SK-N-SH treated with all-trans-retinoic acid at 6 μM for 48 hours (cell line): ENCODE measurements around the gene NDUFA8.

Experiments
- ATAC-seq: fragments of 200-7000 bp; cut with Tn5 transposase; 3 replicates; pipeline ENCODE4 v1.9.1; 2020; ENCODE audit warnings: mild to moderate bottlenecking, moderate library complexity
- ARNTL ChIP-seq: fragments of 450-650 bp; formaldehyde crosslinking; IDR thresholded peaks from 2 replicates; pipeline ENCODE4 v1.5.0; 2020; ENCODE audit warnings: low read depth, mild to moderate bottlenecking, moderate library complexity, borderline replicate concordance
- BACH2 ChIP-seq: fragments of 250-450 bp; sonication (Bioruptor Pico); IDR thresholded peaks from 2 replicates; pipeline ENCODE4 v1.9.0; 2021; ENCODE audit warnings: mild to moderate bottlenecking, borderline replicate concordance
- CSDC2 ChIP-seq: fragments of 250-450 bp; sonication (Bioruptor Pico); IDR thresholded peaks from 2 replicates; pipeline ENCODE4 v1.5.0; 2020; ENCODE audit warnings: mild to moderate bottlenecking, moderate library complexity
- ESRRG ChIP-seq: fragments of 250-450 bp; sonication (Bioruptor Pico); IDR thresholded peaks from 2 replicates; pipeline ENCODE4 v1.6.1; 2021; ENCODE audit warnings: mild to moderate bottlenecking
- GLIS3 ChIP-seq: fragments of 250-450 bp; sonication (Bioruptor Pico); IDR thresholded peaks from 2 replicates; pipeline ENCODE4 v1.5.0; 2020; ENCODE audit warnings: mild to moderate bottlenecking, moderate library complexity
- ISL1 ChIP-seq: fragments of 250-450 bp; sonication (Bioruptor Pico); IDR thresholded peaks from 2 replicates; pipeline ENCODE4 v2.1.2; 2022; ENCODE audit warnings: mild to moderate bottlenecking, moderate library complexity
- OSR1 ChIP-seq: fragments of 250-450 bp; sonication (Bioruptor Pico); IDR thresholded peaks from 2 replicates; pipeline ENCODE4 v1.8.0; 2022; ENCODE audit warnings: moderate library complexity, mild to moderate bottlenecking, inconsistent platforms
- RARB ChIP-seq: fragments of 250-450 bp; sonication (Bioruptor Pico); IDR thresholded peaks from 2 replicates; pipeline ENCODE4 v1.8.0; 2021; ENCODE audit warnings: mild to moderate bottlenecking, moderate library complexity
- SNAI2 ChIP-seq: fragments of 250-450 bp; sonication (Bioruptor Pico); IDR thresholded peaks from 2 replicates; pipeline ENCODE4 v1.5.0; 2020; ENCODE audit warnings: mild to moderate bottlenecking, moderate library complexity
- TOX ChIP-seq: fragments of 250-450 bp; sonication (Bioruptor Pico); IDR thresholded peaks from 2 replicates; pipeline ENCODE4 v1.8.0; 2021; ENCODE audit warnings: mild to moderate bottlenecking, moderate library complexity, borderline replicate concordance
- ZC3H10 ChIP-seq: fragments of 250-450 bp; sonication (Bioruptor Pico); IDR thresholded peaks from 2 replicates; pipeline ENCODE4 v1.5.1; 2021; ENCODE audit warnings: mild to moderate bottlenecking, moderate library complexity
- ZFP3 ChIP-seq: fragments of 250-450 bp; sonication (Bioruptor Pico); IDR thresholded peaks from 2 replicates; pipeline ENCODE4 v1.5.0; 2020; ENCODE audit warnings: mild to moderate bottlenecking, moderate library complexity
- ZNF565 ChIP-seq: fragments of 450-650 bp; formaldehyde crosslinking; conservative IDR thresholded peaks from 2 replicates; pipeline ENCODE4 v1.5.0; 2020; ENCODE audit warnings: low read depth, mild to moderate bottlenecking, moderate library complexity
- ZNF70 ChIP-seq: fragments of 450-650 bp; formaldehyde crosslinking; IDR thresholded peaks from 2 replicates; pipeline ENCODE4 v1.5.0; 2020; ENCODE audit warnings: mild to moderate bottlenecking, moderate library complexity
- ZNF8 ChIP-seq: fragments of 450-650 bp; formaldehyde crosslinking; IDR thresholded peaks from 2 replicates; pipeline ENCODE4 v1.5.0; 2020; ENCODE audit warnings: mild to moderate bottlenecking, moderate library complexity
- TF ChIP-seq, protein P1 (sequence below): fragments of 250-450 bp; sonication (Bioruptor Pico); IDR thresholded peaks from 2 replicates; pipeline ENCODE4 v1.5.1; 2020; ENCODE audit warnings: low read depth, mild to moderate bottlenecking, moderate library complexity
- TF ChIP-seq, protein P2 (sequence below): fragments of 250-450 bp; sonication (Bioruptor Pico); IDR thresholded peaks from 2 replicates; pipeline ENCODE4 v1.8.0; 2020; ENCODE audit warnings: mild to moderate bottlenecking, moderate library complexity, borderline replicate concordance
- TF ChIP-seq, protein P3 (sequence below): fragments of 250-450 bp; sonication (Bioruptor Pico); IDR thresholded peaks from 2 replicates; pipeline ENCODE4 v1.5.0; 2020; ENCODE audit warnings: mild to moderate bottlenecking, moderate library complexity
- TF ChIP-seq, protein P4 (sequence below): fragments of 250-450 bp; sonication (Bioruptor Pico); IDR thresholded peaks from 2 replicates; pipeline ENCODE4 v1.5.1; 2021; ENCODE audit warnings: mild to moderate bottlenecking, moderate library complexity

NDUFA8 gene

DNA sequence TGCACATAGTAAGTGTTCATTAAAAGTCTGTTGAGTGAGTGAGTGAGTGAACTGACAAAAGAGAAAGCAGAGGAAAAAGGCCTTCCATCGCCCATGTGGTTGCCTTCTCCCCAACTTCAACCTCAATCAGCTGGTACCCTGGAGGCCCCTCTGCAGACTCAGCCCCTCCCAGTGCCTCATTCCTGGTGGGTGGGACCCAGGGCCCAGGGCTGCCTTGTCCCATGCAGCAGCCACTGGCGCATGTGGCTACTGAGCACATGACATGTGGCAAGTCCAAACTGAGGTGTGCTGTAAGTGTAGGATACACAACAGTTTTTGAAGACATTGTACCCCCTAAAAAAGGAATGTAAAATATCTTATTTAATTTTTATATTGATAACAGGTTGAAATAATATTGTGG lies 29.6 kb downstream of the NDUFA8 start:
- no peak for ATAC-seq
- TF ChIP-seq, protein P1, sequence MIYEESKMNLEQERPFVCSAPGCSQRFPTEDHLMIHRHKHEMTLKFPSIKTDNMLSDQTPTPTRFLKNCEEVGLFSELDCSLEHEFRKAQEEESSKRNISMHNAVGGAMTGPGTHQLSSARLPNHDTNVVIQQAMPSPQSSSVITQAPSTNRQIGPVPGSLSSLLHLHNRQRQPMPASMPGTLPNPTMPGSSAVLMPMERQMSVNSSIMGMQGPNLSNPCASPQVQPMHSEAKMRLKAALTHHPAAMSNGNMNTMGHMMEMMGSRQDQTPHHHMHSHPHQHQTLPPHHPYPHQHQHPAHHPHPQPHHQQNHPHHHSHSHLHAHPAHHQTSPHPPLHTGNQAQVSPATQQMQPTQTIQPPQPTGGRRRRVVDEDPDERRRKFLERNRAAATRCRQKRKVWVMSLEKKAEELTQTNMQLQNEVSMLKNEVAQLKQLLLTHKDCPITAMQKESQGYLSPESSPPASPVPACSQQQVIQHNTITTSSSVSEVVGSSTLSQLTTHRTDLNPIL (CRISPR knock-in tag) = no peak
- TF ChIP-seq BACH2 (CRISPR knock-in tag) (no peak), OSR1 (no peak), ESRRG (no peak), CSDC2 (CRISPR knock-in tag) (no peak), RARB (no peak), GLIS3 (CRISPR knock-in tag) (no peak), ARNTL (CRISPR knock-in tag) (no peak), SNAI2 (no peak), ZNF8 (no peak), ZNF70 (CRISPR knock-in tag) (no peak), TOX (CRISPR knock-in tag) (no peak), ZC3H10 (CRISPR knock-in tag) (no peak)
- TF ChIP-seq, protein P2, sequence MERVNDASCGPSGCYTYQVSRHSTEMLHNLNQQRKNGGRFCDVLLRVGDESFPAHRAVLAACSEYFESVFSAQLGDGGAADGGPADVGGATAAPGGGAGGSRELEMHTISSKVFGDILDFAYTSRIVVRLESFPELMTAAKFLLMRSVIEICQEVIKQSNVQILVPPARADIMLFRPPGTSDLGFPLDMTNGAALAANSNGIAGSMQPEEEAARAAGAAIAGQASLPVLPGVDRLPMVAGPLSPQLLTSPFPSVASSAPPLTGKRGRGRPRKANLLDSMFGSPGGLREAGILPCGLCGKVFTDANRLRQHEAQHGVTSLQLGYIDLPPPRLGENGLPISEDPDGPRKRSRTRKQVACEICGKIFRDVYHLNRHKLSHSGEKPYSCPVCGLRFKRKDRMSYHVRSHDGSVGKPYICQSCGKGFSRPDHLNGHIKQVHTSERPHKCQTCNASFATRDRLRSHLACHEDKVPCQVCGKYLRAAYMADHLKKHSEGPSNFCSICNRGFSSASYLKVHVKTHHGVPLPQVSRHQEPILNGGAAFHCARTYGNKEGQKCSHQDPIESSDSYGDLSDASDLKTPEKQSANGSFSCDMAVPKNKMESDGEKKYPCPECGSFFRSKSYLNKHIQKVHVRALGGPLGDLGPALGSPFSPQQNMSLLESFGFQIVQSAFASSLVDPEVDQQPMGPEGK (CRISPR knock-in tag) = no peak
- TF ChIP-seq, protein P3, sequence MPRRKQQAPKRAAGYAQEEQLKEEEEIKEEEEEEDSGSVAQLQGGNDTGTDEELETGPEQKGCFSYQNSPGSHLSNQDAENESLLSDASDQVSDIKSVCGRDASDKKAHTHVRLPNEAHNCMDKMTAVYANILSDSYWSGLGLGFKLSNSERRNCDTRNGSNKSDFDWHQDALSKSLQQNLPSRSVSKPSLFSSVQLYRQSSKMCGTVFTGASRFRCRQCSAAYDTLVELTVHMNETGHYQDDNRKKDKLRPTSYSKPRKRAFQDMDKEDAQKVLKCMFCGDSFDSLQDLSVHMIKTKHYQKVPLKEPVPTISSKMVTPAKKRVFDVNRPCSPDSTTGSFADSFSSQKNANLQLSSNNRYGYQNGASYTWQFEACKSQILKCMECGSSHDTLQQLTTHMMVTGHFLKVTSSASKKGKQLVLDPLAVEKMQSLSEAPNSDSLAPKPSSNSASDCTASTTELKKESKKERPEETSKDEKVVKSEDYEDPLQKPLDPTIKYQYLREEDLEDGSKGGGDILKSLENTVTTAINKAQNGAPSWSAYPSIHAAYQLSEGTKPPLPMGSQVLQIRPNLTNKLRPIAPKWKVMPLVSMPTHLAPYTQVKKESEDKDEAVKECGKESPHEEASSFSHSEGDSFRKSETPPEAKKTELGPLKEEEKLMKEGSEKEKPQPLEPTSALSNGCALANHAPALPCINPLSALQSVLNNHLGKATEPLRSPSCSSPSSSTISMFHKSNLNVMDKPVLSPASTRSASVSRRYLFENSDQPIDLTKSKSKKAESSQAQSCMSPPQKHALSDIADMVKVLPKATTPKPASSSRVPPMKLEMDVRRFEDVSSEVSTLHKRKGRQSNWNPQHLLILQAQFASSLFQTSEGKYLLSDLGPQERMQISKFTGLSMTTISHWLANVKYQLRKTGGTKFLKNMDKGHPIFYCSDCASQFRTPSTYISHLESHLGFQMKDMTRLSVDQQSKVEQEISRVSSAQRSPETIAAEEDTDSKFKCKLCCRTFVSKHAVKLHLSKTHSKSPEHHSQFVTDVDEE (CRISPR knock-in tag) = no peak

DNA sequence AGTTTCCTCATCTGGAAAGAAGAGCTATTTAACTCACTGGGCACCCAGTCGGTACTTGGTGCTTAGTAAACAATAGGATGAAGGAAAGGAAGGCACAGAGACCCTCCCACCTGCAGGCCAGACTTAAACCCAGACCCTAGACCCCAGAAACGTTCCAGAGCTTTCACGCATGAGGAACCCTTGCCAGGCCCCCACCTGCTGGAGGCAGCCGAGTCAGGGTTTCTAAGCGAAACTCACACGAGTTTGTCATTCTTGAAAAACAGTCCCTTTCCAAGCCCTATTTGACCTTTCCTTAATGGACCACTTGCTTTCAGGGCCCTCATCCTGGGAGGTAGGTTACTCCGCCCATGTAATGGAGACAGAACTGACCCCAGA lies 30.6 kb downstream of the NDUFA8 start:
- no peak for TF ChIP-seq ARNTL (CRISPR knock-in tag)
- no peak for TF ChIP-seq SNAI2
- TF ChIP-seq ISL1 = no peak
- TF ChIP-seq ZNF70 (CRISPR knock-in tag) = no peak
- TF ChIP-seq ZFP3 = no peak
- TF ChIP-seq, protein P4, sequence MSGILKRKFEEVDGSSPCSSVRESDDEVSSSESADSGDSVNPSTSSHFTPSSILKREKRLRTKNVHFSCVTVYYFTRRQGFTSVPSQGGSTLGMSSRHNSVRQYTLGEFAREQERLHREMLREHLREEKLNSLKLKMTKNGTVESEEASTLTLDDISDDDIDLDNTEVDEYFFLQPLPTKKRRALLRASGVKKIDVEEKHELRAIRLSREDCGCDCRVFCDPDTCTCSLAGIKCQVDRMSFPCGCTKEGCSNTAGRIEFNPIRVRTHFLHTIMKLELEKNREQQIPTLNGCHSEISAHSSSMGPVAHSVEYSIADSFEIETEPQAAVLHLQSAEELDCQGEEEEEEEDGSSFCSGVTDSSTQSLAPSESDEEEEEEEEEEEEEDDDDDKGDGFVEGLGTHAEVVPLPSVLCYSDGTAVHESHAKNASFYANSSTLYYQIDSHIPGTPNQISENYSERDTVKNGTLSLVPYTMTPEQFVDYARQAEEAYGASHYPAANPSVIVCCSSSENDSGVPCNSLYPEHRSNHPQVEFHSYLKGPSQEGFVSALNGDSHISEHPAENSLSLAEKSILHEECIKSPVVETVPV = no peak
- no peak for TF ChIP-seq ZNF8
- TF ChIP-seq, protein P2 (CRISPR knock-in tag) = no peak
- no peak for TF ChIP-seq ZNF565 (CRISPR knock-in tag)
- TF ChIP-seq ESRRG = no peak
- TF ChIP-seq, protein P1 (CRISPR knock-in tag) = no peak
- no peak for ATAC-seq
